Tibial artery (tissue), 4 donors: ENCODE results near the gene RBAK.

Experiments
- DNase-seq, 2 donors: peaks; one replicate each; pipeline ENCODE4 v3.0.0-alpha.2; 2019
- H3K27ac ChIP-seq, 2 donors: fragments of 200-600 bp; sonication (generic) in 1 of 2; 1 replicate in 1 of 2; 2 replicates in 1 of 2; pipeline ENCODE4 v1.5.1; 2018 to 2019; ENCODE audit warnings: mild to moderate bottlenecking in 1 of 2
- H3K27me3 ChIP-seq, 2 donors: fragments of 200-600 bp; sonication (generic) in 1 of 2; one replicate each; pipeline versions ENCODE4 v1.5.1 to v1.6.0; 2016 to 2019
- H3K36me3 ChIP-seq, 3 donors: fragments of 200-600 bp; sonication (generic) in 2 of 3; one replicate each; pipeline ENCODE4 v1.5.1; 2016 to 2019; ENCODE audit warnings: mild to moderate bottlenecking in 2 of 3
- H3K4me1 ChIP-seq, 4 donors: fragments of 200-600 bp; sonication (generic) in 2 of 4; 1 replicate in 3 of 4; 2 replicates in 1 of 4; pipeline ENCODE4 v1.5.1; 2016 to 2019
- H3K4me3 ChIP-seq, 2 donors: fragments of 200-600 bp; sonication (generic) in 1 of 2; 1 replicate in 1 of 2; 2 replicates in 1 of 2; pipeline ENCODE4 v1.5.1; 2018 to 2019; ENCODE audit warnings: mild to moderate bottlenecking in 2 of 2
- H3K9me3 ChIP-seq, 3 donors: fragments of 200-600 bp; sonication (generic) in 1 of 3; one replicate each; pipeline ENCODE4 v1.5.1; 2016 to 2019
- intact Hi-C: fragments of 100-400 bp; cut with DNase I; formaldehyde crosslinking; loops from one replicate; pipeline ENCODE4 v1.15.0; 2023; ENCODE audit warnings: low total_unique reads
- TF ChIP-seq, protein P1 (sequence below), 2 experiments: fragments of 200-600 bp in 1 of 2; fragments of 450-650 bp in 1 of 2; IDR thresholded peaks; one replicate each; pipeline ENCODE4 v1.5.1; 2017 to 2019; ENCODE audit warnings: antibody characterized with exemption in 2 of 2, mild to moderate bottlenecking in 1 of 2, moderate library complexity in 1 of 2

The RBAK gene

DNA sequence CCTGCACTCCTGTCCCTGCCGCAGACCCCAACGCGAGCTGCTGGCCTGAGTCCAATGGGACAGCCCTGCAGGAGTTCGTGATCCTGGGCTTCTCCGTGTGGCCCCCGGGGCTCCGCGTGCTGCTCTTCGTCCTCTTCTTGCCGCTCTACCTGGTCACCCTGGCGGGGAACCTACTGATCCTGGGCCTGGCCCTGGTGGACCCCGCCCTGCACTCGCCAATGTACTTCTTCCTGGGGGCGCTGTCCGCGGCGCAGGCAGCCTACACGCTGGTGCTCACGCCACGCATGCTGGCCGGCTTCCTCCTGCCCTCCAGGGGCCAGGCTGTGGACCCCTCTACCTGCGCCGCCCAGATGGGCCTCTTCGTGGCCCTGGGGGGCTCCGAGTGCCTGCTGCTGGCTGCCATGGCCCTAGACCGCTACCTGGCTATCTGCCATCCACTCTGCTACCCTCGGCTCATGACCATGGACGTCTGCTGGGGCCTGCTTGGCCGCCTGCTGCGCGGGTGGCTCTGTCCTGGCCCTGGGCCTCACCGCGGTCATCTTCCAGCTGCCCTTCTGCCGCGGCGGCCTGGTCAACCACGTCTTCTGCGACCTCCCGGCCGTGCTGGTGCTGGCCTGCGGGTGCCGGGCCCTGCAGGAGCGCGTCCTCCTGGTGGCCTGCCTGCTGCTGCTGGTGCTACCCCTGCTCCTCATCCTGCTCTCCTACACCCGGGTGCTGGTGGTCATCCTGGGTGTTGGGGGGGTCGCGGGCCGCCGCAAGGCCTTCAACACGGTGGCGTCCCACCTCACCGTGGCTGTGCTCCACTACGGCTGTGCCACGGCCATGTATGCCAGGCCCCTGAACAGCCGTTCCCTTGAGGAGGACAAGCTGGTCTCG, 71.7 kb downstream of the RBAK start:
- Histone ChIP-seq H3K27ac (no peak overlapping the region), H3K9me3 (no peaks in the 10 kb centered on the region), H3K36me3 (no peaks in the 10 kb centered on the region), H3K27me3 (peaks cover 0 to 21% of the 10 kb centered on the region in 2 donors), H3K4me3 (no peak overlapping the region), H3K4me1 (no peaks in the 10 kb centered on the region)
- no peak for DNase-seq
- intact Hi-C loops: no loop called here
- TF ChIP-seq, protein P1, sequence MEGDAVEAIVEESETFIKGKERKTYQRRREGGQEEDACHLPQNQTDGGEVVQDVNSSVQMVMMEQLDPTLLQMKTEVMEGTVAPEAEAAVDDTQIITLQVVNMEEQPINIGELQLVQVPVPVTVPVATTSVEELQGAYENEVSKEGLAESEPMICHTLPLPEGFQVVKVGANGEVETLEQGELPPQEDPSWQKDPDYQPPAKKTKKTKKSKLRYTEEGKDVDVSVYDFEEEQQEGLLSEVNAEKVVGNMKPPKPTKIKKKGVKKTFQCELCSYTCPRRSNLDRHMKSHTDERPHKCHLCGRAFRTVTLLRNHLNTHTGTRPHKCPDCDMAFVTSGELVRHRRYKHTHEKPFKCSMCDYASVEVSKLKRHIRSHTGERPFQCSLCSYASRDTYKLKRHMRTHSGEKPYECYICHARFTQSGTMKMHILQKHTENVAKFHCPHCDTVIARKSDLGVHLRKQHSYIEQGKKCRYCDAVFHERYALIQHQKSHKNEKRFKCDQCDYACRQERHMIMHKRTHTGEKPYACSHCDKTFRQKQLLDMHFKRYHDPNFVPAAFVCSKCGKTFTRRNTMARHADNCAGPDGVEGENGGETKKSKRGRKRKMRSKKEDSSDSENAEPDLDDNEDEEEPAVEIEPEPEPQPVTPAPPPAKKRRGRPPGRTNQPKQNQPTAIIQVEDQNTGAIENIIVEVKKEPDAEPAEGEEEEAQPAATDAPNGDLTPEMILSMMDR (IDR thresholded peaks at IDR 0.05): no peak
